ENCODE results near the gene RAP2A.

RAP2A gene

DNA sequence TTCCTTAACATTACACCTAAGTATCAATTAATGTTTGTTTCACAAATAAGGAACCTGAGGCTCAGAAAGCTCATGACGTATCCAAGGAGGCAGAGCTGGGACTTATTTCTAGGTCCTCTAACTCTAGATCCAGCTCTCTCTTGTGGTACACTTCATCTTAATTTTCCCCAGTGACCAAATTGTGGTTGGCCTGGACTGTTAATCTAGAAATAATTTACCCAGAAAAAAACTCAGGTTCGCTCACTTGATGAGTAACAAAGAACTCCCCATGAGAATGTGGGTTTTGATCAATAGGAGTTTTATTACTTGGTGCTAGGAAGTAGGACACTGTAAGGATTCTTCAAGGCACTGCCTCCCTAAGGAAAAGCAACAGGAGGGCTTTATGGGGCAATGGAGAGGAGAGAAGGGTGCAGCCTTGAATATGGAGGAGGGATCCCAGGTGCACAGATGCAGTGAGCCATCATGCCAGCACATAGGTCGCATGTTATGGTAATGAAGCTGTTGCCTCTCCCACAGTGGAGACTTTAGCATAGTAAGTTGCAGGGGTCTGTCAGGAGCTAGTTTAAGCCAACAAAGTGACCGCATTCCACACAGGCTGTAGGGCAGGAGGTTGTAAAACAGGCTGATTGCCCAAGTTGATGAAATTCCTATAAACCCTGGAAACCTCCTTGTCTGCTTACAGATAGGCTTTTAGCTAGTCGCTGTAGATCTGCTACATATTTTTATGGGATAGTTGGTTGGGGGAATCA is 14.7 kb downstream of the RAP2A start:
- DNase-seq (ENCODE audit: low read depth, low spot score), result no peak

DNA sequence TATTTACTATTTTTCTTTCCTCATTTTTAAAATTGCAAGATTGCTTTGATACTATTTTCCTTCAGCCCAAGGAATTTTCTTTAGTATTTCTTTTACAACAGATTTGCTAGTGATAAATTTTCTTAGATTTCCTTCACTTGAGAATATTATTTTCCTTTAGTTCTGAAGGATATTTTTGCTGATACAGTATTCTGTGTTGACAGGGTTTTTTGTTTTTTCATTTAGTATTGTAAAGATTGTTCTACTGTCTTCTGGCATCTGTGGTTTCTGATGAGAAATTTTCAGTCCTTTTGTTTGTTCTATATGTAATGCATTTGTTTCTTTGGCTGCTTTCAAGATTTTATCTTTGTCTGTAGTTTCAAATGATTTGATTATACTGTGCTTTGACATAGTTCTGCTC is 20.7 kb downstream of the RAP2A start:
- DNase-seq (ENCODE audit: low read depth, low spot score), result no peak

DNA sequence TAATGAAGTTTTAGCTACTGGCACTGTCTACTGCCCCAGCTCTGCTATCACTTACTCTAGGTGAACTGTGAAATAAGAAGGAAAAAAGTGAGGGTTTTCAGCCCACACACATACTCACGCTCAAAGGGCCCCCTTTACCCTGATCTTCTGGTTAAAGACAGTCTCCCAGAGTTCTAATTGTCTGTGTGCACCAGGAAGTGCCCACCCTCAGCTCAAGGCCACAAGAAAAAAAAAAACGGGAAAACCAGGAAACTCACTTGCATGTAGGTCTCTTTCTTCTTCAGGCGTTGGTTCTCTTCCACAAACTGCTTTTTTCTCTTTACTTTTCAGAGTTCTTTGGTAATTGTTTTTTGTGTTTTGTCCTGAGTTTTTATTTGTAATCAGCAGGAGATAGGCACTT is 22.1 kb downstream of the RAP2A start:
- no peak for DNase-seq (ENCODE audit: low read depth, low spot score)

- DNase-seq (ENCODE audit: low read depth, low spot score), result no peak
Observed at GRCh38 chr13:97459215-97459777, 25.3 kb downstream of the RAP2A start.

DNA sequence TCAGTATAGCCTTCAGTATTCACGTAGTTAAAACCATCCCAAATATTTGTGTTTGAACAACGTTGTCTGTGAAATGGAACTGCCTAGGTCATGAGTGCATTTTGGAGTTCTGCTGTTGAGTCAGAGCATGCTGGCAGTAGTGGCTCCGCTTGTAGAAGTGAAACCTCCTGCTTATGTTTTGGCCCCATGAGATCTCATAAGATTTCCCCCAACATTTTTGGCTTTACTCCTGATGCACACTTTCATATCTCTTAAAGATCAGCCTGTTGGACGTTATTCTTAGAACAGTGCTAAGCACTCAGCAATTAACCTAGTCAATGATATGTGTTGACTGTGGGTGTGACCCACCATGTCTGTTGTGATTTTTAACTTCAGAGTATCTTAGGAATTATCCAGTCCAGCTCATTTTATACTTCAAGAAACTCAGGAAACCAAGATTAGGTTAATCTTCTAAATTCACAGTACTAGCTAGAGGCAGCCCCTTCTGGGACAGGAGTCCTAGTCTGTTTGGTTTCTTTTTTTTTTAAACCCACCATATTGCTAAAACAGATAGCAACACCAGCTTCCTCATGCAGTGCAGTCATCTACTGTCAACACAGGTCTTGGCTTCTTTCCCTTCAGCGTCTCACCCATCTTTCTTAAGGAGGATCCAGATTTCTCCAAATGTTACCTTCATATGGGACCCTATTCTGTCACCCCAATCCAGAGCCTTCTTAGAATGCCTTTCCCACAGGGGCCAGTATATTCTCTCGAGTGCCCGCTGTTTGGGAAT is 26.2 kb downstream of the RAP2A start:
- no peak for DNase-seq (ENCODE audit: low read depth, low spot score)

- DNase-seq (ENCODE audit: low read depth, low spot score), result no peak
Observed at GRCh38 chr13:97460853-97461252, 26.9 kb downstream of the RAP2A start.

DNA sequence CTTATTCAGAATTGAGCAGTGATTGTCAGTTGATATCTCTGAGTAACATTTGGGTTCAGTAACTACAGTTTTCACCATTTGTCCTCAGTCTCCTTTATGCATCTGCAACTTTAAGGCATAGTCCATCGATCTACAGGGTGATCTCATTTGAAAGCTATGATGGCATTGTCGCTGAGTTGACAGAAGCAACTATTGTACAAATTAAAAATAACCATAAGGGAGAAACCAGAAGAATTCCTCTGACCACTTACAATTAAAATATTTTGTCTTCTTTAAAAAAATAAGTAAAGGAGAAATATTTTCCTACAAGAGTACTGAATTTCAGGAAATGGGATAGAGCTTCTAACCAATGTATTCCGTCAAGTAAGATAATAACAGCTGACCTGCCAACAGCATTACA is 30.6 kb downstream of the RAP2A start:
- DNase-seq (ENCODE audit: low read depth, low spot score), result peak; percentile 27

DNA sequence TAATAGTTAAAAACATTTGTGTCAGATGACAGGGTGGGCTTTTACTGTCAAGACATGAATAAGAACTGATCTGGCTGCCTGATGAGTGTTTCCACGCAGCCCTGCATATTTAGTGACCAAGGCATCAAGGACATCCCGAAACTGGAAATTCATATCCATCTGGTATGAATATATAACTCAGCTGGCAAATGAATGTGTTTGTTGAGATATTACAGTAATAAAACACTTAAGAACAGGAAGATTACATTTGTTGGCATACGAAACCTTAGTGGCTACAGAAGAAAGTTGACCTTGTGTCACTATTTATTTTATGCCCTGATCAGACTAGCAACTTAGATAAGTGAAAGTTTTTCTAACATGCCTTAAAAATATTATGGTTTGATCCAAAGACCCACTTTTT is 32.8 kb downstream of the RAP2A start:
- DNase-seq (ENCODE audit: low read depth, low spot score), result no peak

- DNase-seq (ENCODE audit: low read depth, low spot score), result no peak
Observed at GRCh38 chr13:97468331-97468730, 34.4 kb downstream of the RAP2A start.

DNA sequence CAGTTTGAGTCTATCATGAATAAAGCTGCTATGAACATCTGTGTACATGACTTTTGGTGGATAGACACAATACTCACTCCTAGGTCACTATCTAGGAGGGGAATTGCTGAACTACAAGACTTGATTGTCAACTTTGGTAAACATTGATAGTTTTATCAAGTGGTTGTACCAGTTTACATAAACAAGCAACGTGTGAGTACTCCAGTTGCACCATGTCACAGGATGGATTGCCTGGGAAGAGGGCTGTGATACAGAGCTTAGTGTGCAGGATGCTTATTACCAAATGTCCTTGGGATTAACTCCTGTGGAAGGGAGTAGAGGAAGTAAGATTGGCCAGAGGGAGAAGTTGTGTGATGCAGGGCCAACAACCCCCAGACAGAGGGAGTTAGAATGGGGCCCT is 37.7 kb downstream of the RAP2A start:
- DNase-seq (ENCODE audit: low read depth, low spot score), result no peak

GRCh38 chr13:97474349-97474980 is 40.5 kb downstream of the RAP2A start:
- no peak for DNase-seq (ENCODE audit: low read depth, low spot score)

DNA sequence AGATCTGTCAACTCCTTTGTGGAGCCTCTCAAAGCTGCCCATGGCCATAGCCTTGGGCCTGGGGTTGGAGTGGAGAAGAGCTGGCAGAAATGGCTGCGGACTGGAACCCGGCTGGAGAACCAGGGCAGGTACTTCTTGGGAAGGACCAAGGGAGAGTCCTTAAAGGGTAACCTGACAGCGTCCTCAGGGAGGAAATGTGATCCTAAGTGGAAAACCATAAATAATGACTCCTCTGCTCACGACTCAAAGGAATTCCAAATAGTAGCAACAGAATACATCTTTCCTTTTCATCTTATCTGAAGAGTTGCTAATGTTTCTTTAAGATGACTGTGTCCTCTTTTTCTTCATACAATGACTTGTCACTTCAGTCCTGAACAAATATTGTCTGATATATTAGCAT is 41.0 kb downstream of the RAP2A start:
- no peak for DNase-seq (ENCODE audit: low read depth, low spot score)

DNA sequence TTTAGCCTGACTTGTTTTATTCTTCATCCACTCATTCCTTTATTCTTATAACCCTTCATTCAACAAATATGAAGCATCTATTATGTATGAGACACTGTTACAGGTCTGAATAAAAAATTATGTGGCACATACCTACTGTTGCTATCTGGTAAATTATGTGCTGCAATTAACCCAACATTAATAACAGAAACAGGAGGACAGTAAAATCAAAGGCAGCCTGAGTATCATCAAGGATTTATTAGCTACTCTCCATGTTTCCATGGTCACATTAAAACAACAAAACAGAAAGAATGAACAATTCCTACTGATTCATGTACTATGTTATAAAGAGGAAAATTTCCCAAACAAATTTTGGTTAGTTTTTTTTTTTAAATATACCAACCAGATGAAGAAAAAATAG is 43.9 kb downstream of the RAP2A start:
- DNase-seq (ENCODE audit: low read depth, low spot score), result no peak

DNA sequence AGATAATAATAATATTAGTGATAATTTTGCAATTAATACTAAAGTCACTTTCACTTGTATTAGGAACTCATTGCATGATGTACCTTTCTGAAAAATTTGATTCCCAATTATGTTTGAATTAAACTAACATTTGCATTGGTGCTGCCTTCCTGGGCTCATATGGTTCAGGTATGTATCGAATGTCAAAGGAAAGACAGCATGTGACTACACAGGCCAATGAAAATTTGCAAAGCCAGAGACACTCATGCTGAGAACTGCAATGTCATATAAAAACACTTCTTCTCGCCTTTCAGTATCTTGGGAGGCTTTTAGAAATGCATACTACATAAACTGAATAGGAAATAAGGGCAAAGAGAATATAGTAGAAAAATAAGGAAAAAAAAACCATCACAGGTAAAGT is 44.3 kb downstream of the RAP2A start:
- no peak for DNase-seq (ENCODE audit: low read depth, low spot score)

GRCh38 chr13:97483465-97483864 is 49.5 kb downstream of the RAP2A start:
- no peak for DNase-seq (ENCODE audit: low read depth, low spot score)

GRCh38 chr13:97484301-97484700 is 50.3 kb downstream of the RAP2A start:
- DNase-seq (ENCODE audit: low read depth, low spot score), result no peak

DNA sequence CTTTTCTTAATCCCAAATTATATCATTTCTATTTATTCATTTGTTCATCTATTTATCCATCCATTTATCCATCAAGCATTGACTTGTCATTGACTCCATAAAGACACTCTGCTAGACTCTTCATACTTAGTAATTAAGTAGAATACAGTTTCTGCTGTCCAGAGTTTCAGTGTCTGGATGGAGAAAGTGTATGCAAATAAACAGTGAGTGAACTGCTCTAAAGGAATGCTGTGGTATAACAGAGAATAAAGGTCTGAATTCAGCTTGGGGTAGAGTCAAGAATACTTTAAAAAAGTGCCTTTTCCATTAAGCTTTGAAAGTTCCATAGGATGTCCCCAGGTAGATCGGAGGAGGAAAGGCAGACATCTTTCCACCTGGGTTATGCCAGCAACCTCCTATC is 51.4 kb downstream of the RAP2A start:
- peak; percentile 37 for DNase-seq (ENCODE audit: low read depth, low spot score)

DNA sequence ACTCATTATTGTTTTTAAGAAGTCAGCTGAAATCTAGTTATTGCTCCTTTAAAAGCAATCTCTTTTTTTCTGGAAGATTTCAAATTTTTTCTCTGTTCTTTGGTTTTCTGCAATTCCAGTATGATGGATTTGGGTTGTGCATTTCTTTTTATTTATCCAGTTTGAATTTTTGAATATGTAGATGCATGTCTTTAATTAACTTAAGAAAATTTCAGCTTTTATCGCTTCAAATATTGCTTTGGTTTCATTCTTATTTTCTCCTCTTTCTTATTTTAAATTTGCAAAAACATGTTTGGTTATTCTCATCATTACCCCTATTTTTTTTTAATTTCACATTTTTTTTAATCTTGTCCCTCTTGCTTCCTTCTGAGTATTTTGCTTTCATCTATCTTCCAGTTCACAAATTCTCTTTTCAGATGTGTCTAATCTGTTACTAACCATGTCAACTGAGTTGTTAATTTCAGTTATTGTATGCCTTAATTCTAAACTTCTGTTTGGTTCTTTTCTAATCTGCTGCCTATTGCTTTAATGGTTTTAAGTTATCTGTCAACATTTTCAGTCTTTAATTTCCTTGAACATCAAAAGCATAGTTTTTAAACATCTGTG is 56.8 kb downstream of the RAP2A start:
- DNase-seq (ENCODE audit: low read depth, low spot score), result no peak

GRCh38 chr13:97491452-97491851 is 57.5 kb downstream of the RAP2A start:
- DNase-seq (ENCODE audit: low read depth, low spot score), result no peak

- DNase-seq (ENCODE audit: low read depth, low spot score), result no peak
Observed at GRCh38 chr13:97492257-97492656, 58.3 kb downstream of the RAP2A start.

GRCh38 chr13:97492684-97493371 is 58.9 kb downstream of the RAP2A start:
- no peak for DNase-seq (ENCODE audit: low read depth, low spot score)

Measured in astrocyte of the hippocampus (primary cell).